ENCODE results near the gene IGF2R. TPM values are rescaled to one million over a fixed set of nuclear protein-coding genes. Genes with fewer than 3 reads are reported as not detected.

Gene IGF2R
- total RNA-seq, 4 donors from 2014 or later, result 85.0 to 145 (median 103) TPM

- TF ChIP-seq CTCF (IDR thresholded peaks at IDR 0.05; ENCODE audit: low read depth), result no peak
These were observed 120.1 kb downstream of the IGF2R start for GRCh38 chr6:160088784-160089533.

- no peak for TF ChIP-seq CTCF (IDR thresholded peaks at IDR 0.05; ENCODE audit: low read depth)
These were observed 120.6 kb downstream of the IGF2R start for GRCh38 chr6:160089534-160089897.

GRCh38 chr6:160092602-160093001, 123.7 kb downstream of the IGF2R start:
- TF ChIP-seq CTCF (IDR thresholded peaks at IDR 0.05; ENCODE audit: low read depth), result no peak

GRCh38 chr6:160093061-160093460, 124.2 kb downstream of the IGF2R start:
- no peak for TF ChIP-seq CTCF (IDR thresholded peaks at IDR 0.05; ENCODE audit: low read depth)

GRCh38 chr6:160093946-160094345, 125.1 kb downstream of the IGF2R start:
- no peak for TF ChIP-seq CTCF (IDR thresholded peaks at IDR 0.05; ENCODE audit: low read depth)

- TF ChIP-seq CTCF (IDR thresholded peaks at IDR 0.05; ENCODE audit: low read depth), result no peak
These were observed 126.4 kb downstream of the IGF2R start for GRCh38 chr6:160095146-160095845.
